ENCODE measurements around the gene LIN28A.

DNA sequence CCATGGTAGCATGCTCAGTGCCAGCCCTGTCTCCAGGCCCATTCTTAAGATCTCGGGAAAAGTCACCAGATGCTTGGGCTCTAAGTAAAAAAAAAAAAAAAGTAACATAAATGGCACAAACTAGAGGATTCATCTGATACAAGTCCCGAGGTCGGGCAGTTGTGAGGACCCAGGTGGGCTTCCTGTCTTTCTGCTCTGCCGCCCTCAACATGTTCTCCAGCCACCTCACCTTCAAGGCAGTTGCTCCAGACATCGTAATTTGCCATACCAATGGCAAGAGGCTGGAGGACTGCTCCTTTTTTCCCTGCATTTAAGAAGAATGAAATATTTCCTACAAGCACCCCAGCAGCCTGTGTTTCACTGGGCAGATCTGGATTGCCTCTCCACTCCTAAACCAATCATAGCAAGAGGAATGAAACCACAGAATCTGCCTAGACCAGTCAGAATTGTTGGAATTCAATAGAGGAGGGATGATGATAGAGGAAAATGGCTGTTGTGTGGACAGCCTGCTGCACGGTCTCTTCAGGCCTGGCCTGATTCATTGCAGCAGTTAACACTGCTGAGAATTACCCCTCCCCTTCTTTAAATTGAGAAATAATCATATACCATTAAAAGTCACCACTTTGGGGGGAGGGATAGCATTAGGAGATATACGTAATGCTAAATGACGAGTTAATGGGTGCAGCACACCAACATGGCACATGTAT lies 67.0 kb downstream of the LIN28A start:
- TF ChIP-seq, protein P1, sequence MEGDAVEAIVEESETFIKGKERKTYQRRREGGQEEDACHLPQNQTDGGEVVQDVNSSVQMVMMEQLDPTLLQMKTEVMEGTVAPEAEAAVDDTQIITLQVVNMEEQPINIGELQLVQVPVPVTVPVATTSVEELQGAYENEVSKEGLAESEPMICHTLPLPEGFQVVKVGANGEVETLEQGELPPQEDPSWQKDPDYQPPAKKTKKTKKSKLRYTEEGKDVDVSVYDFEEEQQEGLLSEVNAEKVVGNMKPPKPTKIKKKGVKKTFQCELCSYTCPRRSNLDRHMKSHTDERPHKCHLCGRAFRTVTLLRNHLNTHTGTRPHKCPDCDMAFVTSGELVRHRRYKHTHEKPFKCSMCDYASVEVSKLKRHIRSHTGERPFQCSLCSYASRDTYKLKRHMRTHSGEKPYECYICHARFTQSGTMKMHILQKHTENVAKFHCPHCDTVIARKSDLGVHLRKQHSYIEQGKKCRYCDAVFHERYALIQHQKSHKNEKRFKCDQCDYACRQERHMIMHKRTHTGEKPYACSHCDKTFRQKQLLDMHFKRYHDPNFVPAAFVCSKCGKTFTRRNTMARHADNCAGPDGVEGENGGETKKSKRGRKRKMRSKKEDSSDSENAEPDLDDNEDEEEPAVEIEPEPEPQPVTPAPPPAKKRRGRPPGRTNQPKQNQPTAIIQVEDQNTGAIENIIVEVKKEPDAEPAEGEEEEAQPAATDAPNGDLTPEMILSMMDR (IDR thresholded peaks at IDR 0.05), result no peak
- TF ChIP-seq EP300 (IDR thresholded peaks at IDR 0.05) (no peak), POLR2AphosphoS5 (IDR thresholded peaks at IDR 0.05) (no peak)

Measured in gastroesophageal sphincter (tissue), 3 donors.